ENCODE results near the gene GLG1.

DNA sequence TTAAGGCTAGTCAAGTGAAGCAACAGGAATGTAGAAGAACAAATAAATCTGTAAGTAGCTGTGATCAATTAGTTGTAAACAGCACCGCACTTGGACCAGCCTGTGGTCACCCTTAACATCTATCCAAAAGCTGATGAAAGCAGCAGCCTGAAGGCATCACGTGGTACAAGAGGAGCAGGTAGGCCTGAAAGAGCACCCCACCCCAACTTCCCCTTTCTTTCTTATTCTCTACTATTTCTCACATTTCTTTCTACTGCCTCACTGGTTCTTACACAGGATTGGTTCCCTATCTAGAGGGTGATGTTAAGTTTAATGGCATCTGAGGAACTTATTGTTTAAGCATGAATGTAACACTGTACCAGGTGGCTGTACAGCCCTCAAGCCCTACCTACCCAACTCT, 143.0 kb downstream of the GLG1 start:
- TF ChIP-seq GATA2 (IDR thresholded peaks at IDR 0.05; ENCODE audit: low read depth, low read length): no peak
- no peak for TF ChIP-seq GATA3 (IDR thresholded peaks at IDR 0.05; ENCODE audit: low read depth, low read length)
